Neutrophil (primary cell): ENCODE results near the gene USP47.

Experiments used
- H3K27ac ChIP-seq: fragments of 200-600 bp; sonication (generic); 2 replicates; pipeline ENCODE4 v1.5.1; 2016; ENCODE audit warnings: mild to moderate bottlenecking, moderate library complexity
- H3K27me3 ChIP-seq: fragments of 200-600 bp; sonication (generic); 2 replicates; pipeline ENCODE4 v1.6.0; 2016; ENCODE audit warnings: mild to moderate bottlenecking
- H3K36me3 ChIP-seq: fragments of 200-600 bp; sonication (generic); 2 replicates; pipeline ENCODE4 v1.5.1; 2017
- H3K4me1 ChIP-seq, 2 experiments: fragments of 200-600 bp in 1 of 2; sonication (generic) in 1 of 2; 1 replicate in 1 of 2; 2 replicates in 1 of 2; pipeline versions ENCODE4 v1.5.1 to v1.6.1; 2013 to 2016; ENCODE audit warnings: low read depth in 1 of 2, low read length in 1 of 2, mild to moderate bottlenecking in 1 of 2, moderate library complexity in 1 of 2; ENCODE audit not compliant: control insufficient read depth in 1 of 2, insufficient read depth in 1 of 2
- H3K4me3 ChIP-seq, 2 experiments: fragments of 200-600 bp in 1 of 2; sonication (generic) in 1 of 2; 1 replicate in 1 of 2; 2 replicates in 1 of 2; pipeline ENCODE4 v1.5.1; 2013 to 2016; ENCODE audit warnings: low read depth in 1 of 2, low read length in 1 of 2, mild to moderate bottlenecking in 1 of 2, moderate library complexity in 1 of 2
- H3K9me3 ChIP-seq: fragments of 200-600 bp; sonication (generic); 2 replicates; pipeline ENCODE4 v1.5.1; 2016
- CTCF ChIP-seq: fragments of 200-600 bp; sonication (generic); IDR thresholded peaks from 2 replicates; pipeline ENCODE4 v1.5.1; 2016; ENCODE audit warnings: antibody characterized with exemption

Gene USP47

GRCh38 chr11:11944444-11944843 is 102.7 kb downstream of the USP47 start:
- Histone ChIP-seq H3K9me3 (no peaks in the 10 kb centered on the region), H3K36me3 (peaks cover 75% of the 10 kb centered on the region), H3K27ac (no peak overlapping the region), H3K4me3 (no peak overlapping the region), H3K27me3 (no peaks in the 10 kb centered on the region), H3K4me1 (no peaks in the 10 kb centered on the region)
- TF ChIP-seq CTCF = no peak

GRCh38 chr11:11946180-11946579 is 104.4 kb downstream of the USP47 start:
- Histone ChIP-seq H3K36me3 (peaks cover 76% of the 10 kb centered on the region), H3K27ac (no peak overlapping the region), H3K27me3 (no peaks in the 10 kb centered on the region), H3K4me1 (no peaks in the 10 kb centered on the region), H3K4me3 (no peak overlapping the region), H3K9me3 (no peaks in the 10 kb centered on the region)
- no peak for TF ChIP-seq CTCF

GRCh38 chr11:11946878-11947277 is 105.1 kb downstream of the USP47 start:
- H3K27me3 ChIP-seq = no peaks in the 10 kb centered on the region
- peaks cover 76% of the 10 kb centered on the region for H3K36me3 ChIP-seq
- no peak overlapping the region for H3K4me3 ChIP-seq
- no peaks in the 10 kb centered on the region for H3K4me1 ChIP-seq
- H3K9me3 ChIP-seq = no peaks in the 10 kb centered on the region
- no peak for TF ChIP-seq CTCF
- no peak overlapping the region for H3K27ac ChIP-seq

GRCh38 chr11:11947825-11948224 is 106.1 kb downstream of the USP47 start:
- Histone ChIP-seq H3K4me1 (no peaks in the 10 kb centered on the region), H3K4me3 (no peak overlapping the region), H3K27me3 (no peaks in the 10 kb centered on the region), H3K36me3 (peaks cover 76% of the 10 kb centered on the region), H3K9me3 (no peaks in the 10 kb centered on the region), H3K27ac (no peak overlapping the region)
- TF ChIP-seq CTCF = no peak

- Histone ChIP-seq H3K4me1 (no peaks in the 10 kb centered on the region), H3K27me3 (no peaks in the 10 kb centered on the region), H3K27ac (no peak overlapping the region), H3K36me3 (peaks cover 76% of the 10 kb centered on the region), H3K4me3 (no peak overlapping the region), H3K9me3 (no peaks in the 10 kb centered on the region)
- no peak for TF ChIP-seq CTCF
Measured at GRCh38 chr11:11948242-11948947, 106.6 kb downstream of the USP47 start.
